ENCODE results near the gene SPZ1. TPM values are rescaled to one million over a fixed set of nuclear protein-coding genes. Genes with fewer than 3 reads are reported as not detected.
A peak's percentile ranks its signal among the peaks of the same experiment; 100 is the strongest.

Gene SPZ1
- total and polyA plus RNA-seq, 8 donors: not detected

GRCh38 chr5:80357671-80358070 lies 37.9 kb downstream of the SPZ1 start:
- H3K36me3 ChIP-seq: no peaks in the 10 kb centered on the region
- no peak overlapping the region for H3K4me3 ChIP-seq
- no peaks in the 10 kb centered on the region for H3K27me3 ChIP-seq
- intact Hi-C loops (cut with DNase I): no loop called here
- no peaks in the 10 kb centered on the region for H3K9me3 ChIP-seq
- DNase-seq (no peak), ATAC-seq (no peak)
- H3K4me1 ChIP-seq: no peaks in the 10 kb centered on the region
- no peak for TF ChIP-seq CTCF (IDR thresholded peaks at IDR 0.05)
- H3K27ac ChIP-seq: no peak overlapping the region

- intact Hi-C loops (cut with DNase I): no loop called here
- no peaks in the 10 kb centered on the region for H3K4me1 ChIP-seq
Measured at GRCh38 chr5:80360914-80361444, 41.2 kb downstream of the SPZ1 start.

DNA sequence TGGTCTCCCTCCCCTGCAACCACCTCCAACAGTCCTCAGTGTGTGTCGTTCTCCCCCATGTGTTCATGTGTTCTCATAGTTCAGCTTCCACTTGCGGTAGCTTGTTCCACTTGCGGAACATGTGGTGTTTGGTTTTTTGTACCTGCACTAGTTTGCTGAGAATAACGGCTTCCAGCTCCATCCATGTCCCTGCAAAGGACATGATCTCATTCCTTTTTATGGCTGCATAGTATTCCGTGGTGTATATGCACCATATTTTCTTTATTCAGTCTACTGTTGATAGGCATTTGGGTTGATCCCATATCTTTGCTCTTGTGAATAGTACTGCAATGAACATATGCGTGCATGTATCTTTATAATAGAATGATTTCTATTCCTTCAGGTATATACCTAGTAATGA lies 45.1 kb downstream of the SPZ1 start:
- Histone ChIP-seq H3K4me3 (no peak overlapping the region), H3K27ac (no peak overlapping the region), H3K4me1 (peaks cover 0 to 2% of the 10 kb centered on the region in 2 donors), H3K27me3 (no peaks in the 10 kb centered on the region), H3K36me3 (no peaks in the 10 kb centered on the region), H3K9me3 (no peaks in the 10 kb centered on the region)
- DNase-seq (no peak), ATAC-seq (no peak)
- TF ChIP-seq CTCF (IDR thresholded peaks at IDR 0.05): no peak
- intact Hi-C loops (cut with DNase I): no loop called here

More at GRCh38 chr5:80360914-80361444, 41.2 kb downstream of the SPZ1 start:
- no peak overlapping the region for H3K27ac ChIP-seq
- no peak for TF ChIP-seq CTCF (IDR thresholded peaks at IDR 0.05)
- no peaks in the 10 kb centered on the region for H3K27me3 ChIP-seq
- no peaks in the 10 kb centered on the region for H3K9me3 ChIP-seq
- DNase-seq (no peak), ATAC-seq (no peak)
- no peak overlapping the region for H3K4me3 ChIP-seq
- H3K36me3 ChIP-seq: no peaks in the 10 kb centered on the region

DNA sequence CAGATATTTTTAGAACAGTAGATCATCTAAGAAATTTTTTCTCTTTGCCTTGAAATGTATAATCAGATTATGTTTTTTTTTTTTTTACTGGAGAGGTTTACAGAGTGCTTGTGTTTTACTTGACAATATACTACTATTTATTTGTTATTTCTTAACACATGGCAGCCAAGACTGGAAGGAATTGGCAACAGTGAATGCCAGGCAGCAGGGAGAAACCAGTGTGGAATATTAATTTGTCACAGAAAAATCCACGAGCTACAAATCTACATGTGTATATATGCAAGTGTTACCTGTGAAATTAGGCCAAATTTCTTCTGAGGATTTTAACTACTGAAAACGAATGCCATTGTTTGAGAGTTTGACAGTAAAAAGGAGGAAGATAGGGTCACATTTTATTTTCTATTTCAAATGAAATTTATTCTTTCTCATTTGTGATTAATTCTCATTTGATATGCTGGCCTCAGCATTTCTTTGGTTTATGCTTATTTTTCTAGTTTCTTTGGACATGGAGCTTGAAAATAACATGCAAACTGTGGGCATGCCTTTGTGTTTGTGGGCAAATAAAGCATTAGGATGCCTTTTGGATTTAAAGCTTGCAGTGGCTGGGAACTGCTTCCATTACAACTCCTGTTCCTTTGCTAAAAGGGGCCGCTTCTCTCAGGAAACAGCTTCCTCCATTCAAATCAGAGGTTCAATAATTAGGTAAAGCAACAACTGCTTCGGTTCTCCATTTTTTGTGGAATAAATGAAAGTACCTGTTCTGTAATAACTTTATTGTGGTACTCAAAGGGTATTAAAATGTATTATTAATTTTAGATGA lies 49.1 kb downstream of the SPZ1 start:
- intact Hi-C loops (cut with DNase I): no loop called here
- no peak for DNase-seq
- no peaks in the 10 kb centered on the region for H3K27me3 ChIP-seq
- TF ChIP-seq CTCF (IDR thresholded peaks at IDR 0.05): no peak
- peaks cover 0 to 6% of the 10 kb centered on the region in 2 donors for H3K4me1 ChIP-seq
- H3K36me3 ChIP-seq: no peaks in the 10 kb centered on the region
- no peak overlapping the region for H3K4me3 ChIP-seq
- H3K27ac ChIP-seq: no peak overlapping the region
- no peaks in the 10 kb centered on the region for H3K9me3 ChIP-seq
- ATAC-seq: no peak

GRCh38 chr5:80369521-80369920 lies 49.7 kb downstream of the SPZ1 start:
- no peak for DNase-seq
- no peaks in the 10 kb centered on the region for H3K9me3 ChIP-seq
- H3K4me1 ChIP-seq: peaks cover 0 to 6% of the 10 kb centered on the region in 2 donors
- H3K36me3 ChIP-seq: no peaks in the 10 kb centered on the region
- H3K27me3 ChIP-seq: no peaks in the 10 kb centered on the region
- H3K27ac ChIP-seq: peak overlapping the region in 1 of 2 donors; percentile 68
- ATAC-seq: no peak
- H3K4me3 ChIP-seq: no peak overlapping the region
- intact Hi-C loops (cut with DNase I): no loop called here
- no peak for TF ChIP-seq CTCF (IDR thresholded peaks at IDR 0.05)

Data from left lung (tissue), 10 donors.